T-helper 2 cell treated with Interferon-gamma antibody and Interleukin-4, amounts not matched to agents 5 μg/mL and 100 μg/mL, for 36 hours (primary cell): Measurements from ENCODE around the gene SMARCA2.

ENCODE experiments used
- DNase-seq: peaks from one replicate; pipeline ENCODE4 v3.0.0; 2021; ENCODE audit warnings: low spot score
- H3K27ac Mint-ChIP-seq: one replicate; pipeline ENCODE4 v1.8.0; 2021; ENCODE audit warnings: mild to moderate bottlenecking, mixed read lengths
- H3K27me3 Mint-ChIP-seq: one replicate; pipeline ENCODE4 v1.8.0; 2021; ENCODE audit warnings: low read depth, mixed read lengths
- H3K36me3 Mint-ChIP-seq: one replicate; pipeline ENCODE4 v1.8.0; 2021; ENCODE audit warnings: low read depth, mixed read lengths
- H3K4me1 Mint-ChIP-seq: one replicate; pipeline ENCODE4 v1.8.0; 2021; ENCODE audit warnings: low read depth, mixed read lengths
- H3K4me3 Mint-ChIP-seq: one replicate; pipeline ENCODE4 v1.8.0; 2022; ENCODE audit warnings: mild to moderate bottlenecking, moderate library complexity, mixed read lengths
- H3K9me3 Mint-ChIP-seq: one replicate; pipeline ENCODE4 v1.8.0; 2021; ENCODE audit warnings: mixed read lengths

Gene SMARCA2

DNA sequence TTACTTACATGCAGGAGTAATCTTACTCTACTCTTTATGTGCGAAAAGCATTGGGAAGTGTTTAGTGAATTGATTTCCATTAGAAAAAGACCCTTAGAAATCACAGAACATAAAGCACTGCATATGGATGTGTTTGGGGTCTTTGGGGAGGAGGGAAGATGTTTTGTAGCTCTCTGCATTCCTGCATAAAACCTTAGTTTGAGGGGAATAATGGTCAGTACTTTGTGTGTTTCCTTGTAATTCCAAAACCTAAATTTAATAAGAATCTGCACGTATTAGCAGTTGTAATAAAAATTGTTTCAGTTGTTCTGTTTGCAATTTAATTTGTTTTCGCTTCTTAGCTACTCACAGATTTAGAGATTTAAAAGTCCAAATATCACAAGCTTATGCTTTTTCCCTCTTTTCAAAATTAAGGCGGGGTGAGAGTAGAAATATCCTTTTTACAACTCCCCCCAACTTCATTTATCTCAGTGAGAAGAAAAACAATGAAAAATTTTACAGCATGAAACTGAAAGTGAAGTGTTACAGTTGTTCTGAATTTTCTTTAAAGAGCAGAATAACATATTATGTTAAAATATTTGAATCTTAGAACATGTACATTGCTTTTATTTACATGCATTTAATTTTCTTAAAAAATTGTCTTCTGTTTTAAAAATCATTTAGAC is 143.8 kb downstream of the SMARCA2 start:
- Mint-ChIP-seq H3K27ac (no peak overlapping the region), H3K4me1 (peaks cover 37% of the 10 kb centered on the region), H3K36me3 (peaks cover 20% of the 10 kb centered on the region), H3K4me3 (peak overlapping the region; percentile 91), H3K27me3 (no peaks in the 10 kb centered on the region), H3K9me3 (no peaks in the 10 kb centered on the region)
- no peak for DNase-seq

DNA sequence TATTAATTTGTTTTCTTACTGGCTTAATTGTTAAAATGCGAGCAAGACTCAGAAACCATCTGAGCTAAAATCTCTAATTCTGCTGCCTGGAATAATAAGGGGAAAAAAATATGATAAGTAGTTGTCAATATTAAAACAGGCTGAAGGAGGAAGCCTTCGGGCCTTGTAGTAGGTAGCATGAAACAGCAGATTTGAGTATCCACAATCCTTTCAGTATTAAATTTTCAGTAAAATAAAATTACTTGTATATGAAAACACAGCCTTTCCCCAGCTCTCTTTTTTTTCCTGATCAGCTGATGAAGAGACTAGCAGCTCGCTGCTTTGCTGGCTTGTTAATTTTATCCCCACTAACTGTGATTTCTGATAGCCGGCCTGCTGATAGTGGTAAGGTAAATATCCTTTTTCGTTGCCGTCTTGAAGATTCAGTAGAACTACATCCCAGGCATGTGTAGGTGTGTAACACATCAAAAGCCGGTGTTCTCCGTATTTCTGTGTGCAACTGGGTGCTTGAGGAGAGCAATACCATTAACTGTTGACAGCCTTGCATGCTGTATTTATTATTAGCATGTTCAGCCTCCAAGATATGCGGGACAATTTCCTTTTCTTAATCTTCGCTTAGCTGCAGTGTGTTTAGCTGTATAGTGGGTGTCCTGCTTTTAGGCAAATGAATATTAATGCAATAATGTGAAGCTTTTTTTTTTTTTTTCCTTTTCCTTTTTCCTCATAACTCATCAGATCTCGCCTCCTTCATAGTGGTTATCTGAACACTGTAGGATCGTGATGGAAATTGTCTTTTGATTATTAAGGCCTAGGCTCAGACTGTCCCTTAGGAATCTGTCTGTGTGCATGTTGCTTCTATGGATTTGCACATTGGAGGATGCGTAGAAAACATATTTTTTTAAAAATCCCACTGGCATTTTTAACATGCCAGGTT is 144.6 kb downstream of the SMARCA2 start:
- no peaks in the 10 kb centered on the region for H3K27me3 Mint-ChIP-seq
- H3K27ac Mint-ChIP-seq, result peak overlapping the region; percentile 57
- H3K9me3 Mint-ChIP-seq, result no peaks in the 10 kb centered on the region
- no peak for DNase-seq
- H3K4me3 Mint-ChIP-seq, result peak overlapping the region; percentile 6
- H3K36me3 Mint-ChIP-seq, result peaks cover 27% of the 10 kb centered on the region
- peaks cover 43% of the 10 kb centered on the region for H3K4me1 Mint-ChIP-seq

DNA sequence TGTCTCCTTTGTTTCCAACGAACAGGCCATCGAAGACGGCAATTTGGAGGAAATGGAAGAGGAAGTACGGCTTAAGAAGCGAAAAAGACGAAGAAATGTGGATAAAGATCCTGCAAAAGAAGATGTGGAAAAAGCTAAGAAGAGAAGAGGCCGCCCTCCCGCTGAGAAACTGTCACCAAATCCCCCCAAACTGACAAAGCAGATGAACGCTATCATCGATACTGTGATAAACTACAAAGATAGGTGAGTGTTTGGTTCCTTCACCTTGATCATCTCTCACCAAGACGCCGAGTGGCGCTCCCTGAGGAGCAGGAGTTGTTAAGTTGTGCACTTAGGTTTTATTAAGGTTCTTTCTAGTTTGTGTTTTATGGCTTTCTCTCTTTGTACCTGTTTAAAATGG is 146.5 kb downstream of the SMARCA2 start:
- peaks cover 40% of the 10 kb centered on the region for H3K36me3 Mint-ChIP-seq
- no peaks in the 10 kb centered on the region for H3K9me3 Mint-ChIP-seq
- DNase-seq, result no peak
- H3K27ac Mint-ChIP-seq, result no peak overlapping the region
- H3K4me3 Mint-ChIP-seq, result no peak overlapping the region
- H3K27me3 Mint-ChIP-seq, result no peaks in the 10 kb centered on the region
- H3K4me1 Mint-ChIP-seq, result peaks cover 39% of the 10 kb centered on the region

DNA sequence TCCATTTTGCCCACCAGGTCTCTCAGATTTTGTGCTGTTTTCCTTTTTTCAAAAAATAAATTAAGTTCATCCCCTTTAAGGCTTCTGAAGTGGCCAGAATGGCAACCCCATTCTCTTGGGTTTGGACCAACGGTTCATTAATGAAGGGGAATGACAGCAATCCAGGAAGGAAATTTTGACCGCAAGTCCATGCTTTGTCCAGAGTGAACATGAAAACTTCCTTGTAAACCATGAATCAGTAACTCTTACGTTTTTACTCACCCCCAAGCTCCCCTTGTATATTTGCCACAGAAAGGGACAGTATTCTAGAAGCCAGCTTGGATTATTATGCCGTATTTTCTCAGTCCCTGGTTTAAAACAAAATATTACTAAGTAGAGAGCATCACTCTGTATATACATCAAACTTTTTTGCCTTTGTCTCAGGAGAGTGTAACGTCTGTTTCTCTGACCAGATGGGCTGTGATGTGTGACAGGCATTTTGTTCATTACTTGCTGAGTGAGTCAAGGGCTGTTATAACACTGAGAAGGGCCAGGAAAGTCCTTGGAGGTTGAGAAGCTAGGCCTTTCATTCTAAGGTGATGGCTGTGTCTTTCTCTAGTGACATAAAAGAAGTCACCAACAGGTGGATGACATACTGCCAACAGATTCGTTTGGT is 148.2 kb downstream of the SMARCA2 start:
- peaks cover 44% of the 10 kb centered on the region for H3K36me3 Mint-ChIP-seq
- H3K27ac Mint-ChIP-seq, result no peak overlapping the region
- peaks cover 24% of the 10 kb centered on the region for H3K4me1 Mint-ChIP-seq

DNA sequence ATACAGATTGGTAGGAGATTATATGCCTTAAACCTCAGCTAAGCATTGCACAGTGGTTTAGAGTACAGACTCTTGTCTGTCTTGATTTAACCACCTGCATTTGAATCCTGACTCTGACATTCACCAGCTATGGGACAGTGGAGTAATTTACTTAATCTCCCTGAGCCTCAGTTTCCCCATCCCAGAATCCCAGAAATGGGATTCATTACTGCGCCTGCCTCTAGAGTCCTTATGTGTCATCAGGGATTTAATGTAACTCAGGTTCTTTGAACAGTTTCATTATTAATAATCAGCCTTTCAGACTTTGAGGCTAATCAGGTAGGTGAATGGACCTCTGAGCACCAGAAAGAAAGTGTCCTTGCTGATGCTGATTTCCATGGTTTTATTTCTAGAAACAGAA is 149.1 kb downstream of the SMARCA2 start:
- Mint-ChIP-seq H3K4me3 (no peak overlapping the region), H3K36me3 (peaks cover 51% of the 10 kb centered on the region), H3K9me3 (no peaks in the 10 kb centered on the region), H3K27me3 (no peaks in the 10 kb centered on the region), H3K27ac (no peak overlapping the region), H3K4me1 (peaks cover 20% of the 10 kb centered on the region)
- no peak for DNase-seq

More for the DNA sequence above, 148.2 kb downstream of the SMARCA2 start:
- no peak for DNase-seq
- Mint-ChIP-seq H3K9me3 (no peaks in the 10 kb centered on the region), H3K4me3 (no peak overlapping the region), H3K27me3 (no peaks in the 10 kb centered on the region)

DNA sequence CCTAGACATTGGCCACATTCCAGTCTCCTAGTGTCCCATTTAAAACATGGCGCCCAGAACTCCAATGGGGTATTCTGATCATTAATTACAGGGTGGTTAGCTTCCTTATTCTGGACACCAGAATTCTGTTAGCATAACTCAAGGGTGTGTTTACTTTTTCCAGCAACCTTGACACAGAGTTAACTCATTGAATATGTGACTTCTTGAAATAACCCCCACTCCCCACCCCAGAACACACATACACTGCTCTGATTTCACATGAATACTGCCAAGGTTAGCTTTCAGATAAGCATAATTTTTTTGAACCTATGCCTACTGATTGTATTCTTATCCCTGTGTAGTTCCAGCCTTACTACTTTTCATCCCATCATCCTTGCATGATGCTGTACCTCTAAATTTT is 151.1 kb downstream of the SMARCA2 start:
- DNase-seq, result no peak
- Mint-ChIP-seq H3K36me3 (peaks cover 63% of the 10 kb centered on the region), H3K9me3 (no peaks in the 10 kb centered on the region), H3K4me3 (no peak overlapping the region), H3K27ac (no peak overlapping the region), H3K27me3 (no peaks in the 10 kb centered on the region), H3K4me1 (peaks cover 12% of the 10 kb centered on the region)

DNA sequence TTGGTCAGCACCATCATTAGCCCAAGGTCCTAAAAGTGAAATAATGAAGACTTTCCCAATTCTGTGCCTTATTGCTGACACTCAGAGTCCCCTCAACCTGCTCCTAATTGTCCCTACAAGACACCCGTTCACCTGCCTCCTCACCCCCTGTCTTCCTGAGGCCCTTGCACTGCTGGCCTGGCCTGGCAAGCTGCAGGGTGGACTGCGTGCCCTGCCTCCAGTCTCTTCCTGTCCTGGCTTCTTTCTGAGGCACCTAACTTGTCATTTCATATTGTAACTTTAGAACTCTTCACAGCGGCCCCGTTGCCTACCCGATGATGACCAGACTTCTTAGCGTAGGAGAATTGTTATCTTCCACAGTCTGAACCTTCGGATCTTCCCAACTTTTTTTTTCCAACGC is 153.9 kb downstream of the SMARCA2 start:
- H3K27me3 Mint-ChIP-seq, result no peaks in the 10 kb centered on the region
- no peak for DNase-seq
- H3K36me3 Mint-ChIP-seq, result peaks cover 59% of the 10 kb centered on the region
- H3K27ac Mint-ChIP-seq, result peak overlapping the region; percentile 39
- no peaks in the 10 kb centered on the region for H3K9me3 Mint-ChIP-seq
- peaks cover 5% of the 10 kb centered on the region for H3K4me1 Mint-ChIP-seq
- no peak overlapping the region for H3K4me3 Mint-ChIP-seq

DNA sequence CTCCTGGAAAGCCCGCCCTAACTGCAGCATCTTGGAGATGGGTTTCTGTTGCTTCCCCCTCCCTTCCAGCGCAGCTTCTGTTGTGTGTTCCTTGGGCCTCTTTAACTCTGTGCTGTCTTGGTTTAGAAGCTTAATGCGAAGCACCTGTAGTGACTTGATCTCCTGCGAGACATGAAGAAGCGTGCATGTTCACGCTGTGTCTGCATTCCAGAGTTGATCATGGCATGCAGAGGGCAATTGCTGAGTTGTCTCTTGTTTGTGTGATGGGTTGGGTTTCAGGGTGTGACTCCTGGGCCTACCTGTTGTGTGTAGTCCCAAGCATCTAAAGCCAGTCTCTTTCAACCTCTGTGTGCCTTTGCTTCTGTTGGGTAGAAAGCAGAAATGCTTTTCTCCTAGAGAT is 155.6 kb downstream of the SMARCA2 start:
- Mint-ChIP-seq H3K27ac (no peak overlapping the region), H3K36me3 (peaks cover 49% of the 10 kb centered on the region), H3K27me3 (no peaks in the 10 kb centered on the region), H3K4me1 (no peaks in the 10 kb centered on the region), H3K4me3 (no peak overlapping the region), H3K9me3 (no peaks in the 10 kb centered on the region)
- DNase-seq, result no peak

DNA sequence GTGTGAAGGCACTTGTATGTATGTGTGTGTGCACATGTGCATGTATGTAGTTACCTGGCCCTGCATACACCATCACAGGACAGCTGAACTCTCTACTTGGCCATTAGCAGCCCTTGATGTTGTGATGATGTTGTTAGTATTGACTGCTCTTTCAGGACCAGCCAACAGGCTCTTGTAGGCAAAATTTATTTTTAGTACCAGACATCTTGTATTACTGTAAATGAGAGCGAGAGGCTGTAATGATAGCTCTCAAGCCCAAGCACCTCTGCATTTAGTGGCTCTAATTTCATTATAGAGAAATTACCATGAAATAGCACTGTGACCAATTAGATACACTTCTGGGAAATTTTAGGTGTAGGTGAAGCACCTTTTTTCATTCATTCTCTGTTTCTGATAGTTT is 158.0 kb downstream of the SMARCA2 start:
- Mint-ChIP-seq H3K27me3 (no peaks in the 10 kb centered on the region), H3K9me3 (no peaks in the 10 kb centered on the region), H3K27ac (no peak overlapping the region), H3K4me1 (no peaks in the 10 kb centered on the region), H3K4me3 (no peak overlapping the region), H3K36me3 (peaks cover 40% of the 10 kb centered on the region)
- no peak for DNase-seq

DNA sequence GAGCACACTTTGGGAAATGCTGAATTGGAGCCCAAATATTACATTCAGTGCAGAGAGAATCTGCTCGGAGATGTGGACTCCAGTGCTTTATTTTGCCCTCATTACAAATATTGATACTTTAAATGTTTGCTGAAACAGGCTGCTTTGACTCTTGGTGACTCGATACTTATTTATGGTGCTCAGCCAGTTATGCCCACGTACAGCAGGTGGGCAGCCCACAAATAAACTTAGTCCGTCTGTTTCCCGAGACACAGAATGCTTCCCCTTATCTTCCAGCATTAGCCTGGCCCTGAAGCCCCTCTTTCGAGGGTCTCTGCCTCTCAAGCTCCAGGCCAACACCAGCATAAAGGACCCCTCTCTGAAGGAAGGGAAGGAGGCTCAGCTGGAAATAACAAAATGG is 158.7 kb downstream of the SMARCA2 start:
- DNase-seq, result no peak
- Mint-ChIP-seq H3K4me1 (no peaks in the 10 kb centered on the region), H3K36me3 (peaks cover 37% of the 10 kb centered on the region), H3K27me3 (no peaks in the 10 kb centered on the region), H3K27ac (no peak overlapping the region), H3K9me3 (no peaks in the 10 kb centered on the region), H3K4me3 (no peak overlapping the region)

DNA sequence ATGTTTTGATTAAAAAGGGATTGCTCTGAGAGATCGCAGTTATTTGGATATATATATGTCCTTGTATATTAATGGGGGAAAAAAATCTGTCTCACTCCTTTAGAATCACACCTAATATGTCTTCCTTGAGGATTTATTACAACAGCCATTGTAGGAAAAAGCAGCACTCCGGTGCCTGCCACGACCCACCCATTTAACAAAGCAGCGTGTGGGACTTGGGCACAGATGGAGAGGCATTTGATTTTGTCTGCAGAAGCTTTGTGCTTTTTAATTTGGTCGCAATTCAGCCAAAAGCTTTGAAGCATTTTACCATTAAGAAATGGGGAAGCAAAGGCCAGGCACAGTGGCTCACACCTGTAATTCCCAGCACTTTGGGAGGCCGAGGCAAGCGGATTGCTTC is 159.2 kb downstream of the SMARCA2 start:
- Mint-ChIP-seq H3K27ac (no peak overlapping the region), H3K27me3 (no peaks in the 10 kb centered on the region), H3K36me3 (peaks cover 32% of the 10 kb centered on the region), H3K4me1 (no peaks in the 10 kb centered on the region), H3K4me3 (no peak overlapping the region), H3K9me3 (no peaks in the 10 kb centered on the region)
- DNase-seq, result no peak

DNA sequence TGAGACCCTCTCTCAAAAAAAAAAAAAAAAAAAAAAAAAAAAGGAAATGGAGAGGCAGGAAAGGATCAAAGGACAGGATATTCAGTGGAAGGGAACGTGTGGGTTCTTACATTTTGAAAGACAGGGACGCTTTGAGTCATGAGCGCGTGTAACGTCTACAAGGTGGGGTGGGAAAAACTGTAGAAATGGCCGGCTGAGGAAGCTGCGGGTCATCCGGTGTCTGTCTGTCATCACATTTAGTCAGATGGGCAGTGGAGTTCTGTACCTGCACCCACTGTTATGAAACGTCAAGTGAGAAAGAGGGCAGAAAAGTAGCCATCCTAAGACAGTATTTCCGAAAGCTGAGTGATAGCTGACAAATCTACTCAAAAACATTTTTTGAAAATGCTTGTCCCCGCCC is 159.8 kb downstream of the SMARCA2 start:
- H3K9me3 Mint-ChIP-seq, result no peaks in the 10 kb centered on the region

DNA sequence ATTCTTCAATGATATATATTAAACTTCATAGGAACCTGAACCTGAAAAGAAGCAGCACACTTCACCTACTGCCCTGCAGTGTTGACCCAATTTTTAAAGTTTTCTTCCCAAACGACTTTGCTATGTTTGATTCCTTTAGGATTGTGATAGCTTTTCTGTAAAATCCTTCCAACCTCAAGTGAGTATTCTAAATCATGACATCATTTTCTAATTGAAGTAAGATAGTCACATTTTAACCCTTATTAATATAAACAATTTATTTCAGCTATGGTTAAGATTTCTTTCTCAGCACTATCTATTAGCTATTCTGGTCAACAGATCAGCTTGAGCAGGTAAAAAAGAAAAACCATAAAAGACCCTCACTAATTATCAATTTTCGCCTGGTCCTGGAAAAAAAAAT is 162.0 kb downstream of the SMARCA2 start:
- Mint-ChIP-seq H3K27me3 (no peaks in the 10 kb centered on the region), H3K9me3 (no peaks in the 10 kb centered on the region), H3K4me3 (no peak overlapping the region), H3K36me3 (peaks cover 15% of the 10 kb centered on the region), H3K4me1 (no peaks in the 10 kb centered on the region), H3K27ac (no peak overlapping the region)
- DNase-seq, result no peak

More for the DNA sequence above, 159.8 kb downstream of the SMARCA2 start:
- Mint-ChIP-seq H3K4me3 (no peak overlapping the region), H3K27ac (no peak overlapping the region), H3K27me3 (no peaks in the 10 kb centered on the region), H3K36me3 (peaks cover 31% of the 10 kb centered on the region), H3K4me1 (no peaks in the 10 kb centered on the region)
- DNase-seq, result no peak
